Erythroblast (primary cell): ENCODE measurements around the gene CCSER2.
"Not testable (repeated sequence)": the region's sequence is repeated elsewhere in the genome, so short reads cannot be mapped to it uniquely, and the experiment has no call there.

Experiments used
- DNase-seq, 2 experiments: peaks; one replicate each; lab custom pipeline; 2025; lab: John Stamatoyannopoulos, UW
- GATA1 ChIP-seq: IDR thresholded peaks from 2 replicates; pipeline ENCODE4 v1.6.1; 2011; ENCODE audit warnings: low read depth, mild to moderate bottlenecking, control low read depth, low read length, moderate library complexity
- POLR2A ChIP-seq: IDR thresholded peaks from 2 replicates; pipeline ENCODE4 v1.6.1; 2011; ENCODE audit warnings: mild to moderate bottlenecking, low read length

Gene CCSER2, protein sequence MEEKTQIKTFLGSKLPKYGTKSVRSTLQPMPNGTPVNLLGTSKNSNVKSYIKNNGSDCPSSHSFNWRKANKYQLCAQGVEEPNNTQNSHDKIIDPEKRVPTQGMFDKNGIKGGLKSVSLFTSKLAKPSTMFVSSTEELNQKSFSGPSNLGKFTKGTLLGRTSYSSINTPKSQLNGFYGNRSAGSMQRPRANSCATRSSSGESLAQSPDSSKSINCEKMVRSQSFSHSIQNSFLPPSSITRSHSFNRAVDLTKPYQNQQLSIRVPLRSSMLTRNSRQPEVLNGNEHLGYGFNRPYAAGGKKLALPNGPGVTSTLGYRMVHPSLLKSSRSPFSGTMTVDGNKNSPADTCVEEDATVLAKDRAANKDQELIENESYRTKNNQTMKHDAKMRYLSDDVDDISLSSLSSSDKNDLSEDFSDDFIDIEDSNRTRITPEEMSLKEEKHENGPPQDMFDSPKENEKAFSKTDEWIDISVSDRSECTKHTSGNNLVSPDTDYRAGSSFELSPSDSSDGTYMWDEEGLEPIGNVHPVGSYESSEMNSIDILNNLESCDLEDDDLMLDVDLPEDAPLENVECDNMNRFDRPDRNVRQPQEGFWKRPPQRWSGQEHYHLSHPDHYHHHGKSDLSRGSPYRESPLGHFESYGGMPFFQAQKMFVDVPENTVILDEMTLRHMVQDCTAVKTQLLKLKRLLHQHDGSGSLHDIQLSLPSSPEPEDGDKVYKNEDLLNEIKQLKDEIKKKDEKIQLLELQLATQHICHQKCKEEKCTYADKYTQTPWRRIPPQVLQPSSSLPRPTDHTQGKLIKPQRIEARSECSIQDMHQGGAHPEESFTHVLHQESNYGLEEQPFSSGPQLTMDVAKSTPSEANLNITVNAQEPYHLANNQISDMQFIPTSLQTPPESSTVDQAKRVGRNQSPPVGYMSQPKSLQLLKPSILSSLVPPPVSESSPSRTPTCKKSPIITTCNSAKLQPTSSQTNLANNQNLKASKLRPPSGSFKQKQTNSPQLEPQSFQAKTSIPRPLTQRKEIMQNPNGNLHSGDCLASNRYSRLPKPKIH

DNA sequence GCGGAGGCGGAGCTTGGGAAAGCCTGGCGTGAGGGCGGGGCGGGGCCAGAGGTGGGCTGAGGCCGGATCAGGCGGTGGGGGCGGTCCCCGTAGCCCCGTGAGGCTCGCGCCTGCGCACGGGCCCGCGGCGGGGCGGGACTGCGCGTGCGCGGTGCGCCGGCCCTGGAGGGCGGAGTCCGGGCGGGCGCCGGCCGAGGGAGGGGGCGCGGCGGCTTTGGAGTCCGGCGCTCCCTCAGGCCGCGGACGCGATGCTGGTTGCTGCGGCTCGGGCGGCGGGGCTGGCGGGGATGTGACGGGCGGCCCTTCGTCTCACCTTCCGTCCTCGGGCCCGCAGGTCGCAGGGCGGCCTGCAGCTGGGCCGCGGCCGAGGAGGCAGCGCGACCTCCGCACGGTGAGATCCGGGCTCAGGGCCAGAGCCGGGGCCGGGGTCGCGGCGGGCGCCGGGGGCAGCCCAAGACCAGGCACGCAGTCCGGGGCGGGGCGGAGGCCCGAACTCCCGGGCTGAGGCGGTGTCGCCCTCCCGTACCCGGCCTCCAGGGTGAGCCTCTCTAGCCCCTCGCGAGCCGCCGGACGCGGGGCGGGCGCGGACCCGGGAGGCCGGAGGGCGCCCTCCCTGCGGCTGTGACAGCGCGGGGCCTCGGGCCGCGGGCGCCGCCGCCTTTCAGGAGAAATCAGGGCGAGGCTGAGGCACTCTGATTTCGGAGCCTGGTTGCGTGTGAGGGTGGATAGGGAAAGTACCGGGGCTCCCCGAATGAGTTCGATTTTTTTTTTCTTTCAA is at the start of gene CCSER2:
Gene CCSER2, plus strand, starts transcription at position 172 of the 778 bp plus-strand sequence. CDS start 42,464 bp downstream, outside the sequence.
- TF ChIP-seq GATA1 (no peak), POLR2A (no peak)
- DNase-seq = peak; percentile 92 to 97

DNA sequence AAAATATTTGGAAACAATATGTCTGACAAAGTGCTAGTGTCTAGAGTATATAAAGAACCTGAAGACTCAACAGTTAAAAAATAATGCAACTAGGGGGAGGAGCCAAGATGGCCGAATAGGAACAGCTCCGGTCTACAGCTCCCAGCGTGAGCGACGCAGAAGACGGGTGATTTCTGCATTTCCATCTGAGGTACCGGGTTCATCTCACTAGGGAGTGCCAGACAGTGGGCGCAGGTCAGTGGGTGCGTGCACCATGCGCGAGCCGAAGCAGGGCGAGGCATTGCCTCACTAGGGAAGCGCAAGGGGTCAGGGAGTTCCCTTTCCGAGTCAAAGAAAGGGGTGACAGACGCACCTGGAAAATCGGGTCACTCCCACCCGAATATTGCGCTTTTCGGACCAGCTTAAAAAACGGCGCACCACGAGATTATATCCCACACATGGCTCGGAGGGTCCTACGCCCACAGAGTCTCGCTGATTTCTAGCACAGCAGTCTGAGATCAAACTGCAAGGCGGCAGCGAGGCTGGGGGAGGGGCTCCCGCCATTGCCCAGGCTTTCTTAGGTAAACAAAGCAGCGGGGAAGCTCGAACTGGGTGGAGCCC is 48.4 kb upstream of the CCSER2 start:
- not testable (repeated sequence) for DNase-seq

DNA sequence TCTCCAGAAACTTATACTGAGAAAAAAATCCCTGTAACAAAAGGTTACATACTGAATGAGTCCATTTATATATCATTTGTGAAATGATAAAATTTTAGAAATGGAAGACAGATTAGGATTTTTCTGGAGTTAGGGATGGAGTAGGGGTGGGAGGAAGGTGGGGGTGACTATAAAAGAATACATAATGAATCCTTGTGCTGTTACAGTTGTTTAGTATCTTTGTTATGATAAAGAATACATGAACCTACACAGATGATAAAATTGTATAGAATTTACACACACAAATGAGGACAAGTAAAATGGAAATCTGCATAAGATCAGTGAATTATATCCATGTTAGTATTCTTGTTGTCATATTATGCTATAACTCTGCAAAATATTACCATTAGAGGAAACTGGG is 41.7 kb upstream of the CCSER2 start:
- no peak for TF ChIP-seq POLR2A
- no peak for TF ChIP-seq GATA1
- DNase-seq = no peak

DNA sequence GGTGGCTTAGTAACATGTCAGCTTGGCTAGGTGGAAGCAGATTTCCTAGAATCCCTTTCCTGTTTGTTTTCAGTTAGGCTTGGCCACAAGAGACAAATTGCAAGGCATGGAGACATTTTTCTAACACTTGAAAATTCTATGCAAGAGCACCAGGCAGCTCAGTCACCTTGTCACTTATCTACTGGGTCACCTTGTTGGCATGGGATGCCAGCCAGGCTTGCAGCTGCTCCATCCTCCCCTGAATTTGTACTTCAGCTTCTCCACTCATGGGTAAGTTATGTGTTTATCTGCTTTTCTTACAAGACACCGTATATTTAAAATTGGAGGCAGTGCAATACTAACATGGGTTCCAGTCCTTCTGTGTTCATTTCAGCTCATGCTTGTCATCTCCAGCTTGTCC is 40.2 kb upstream of the CCSER2 start:
- no peak for TF ChIP-seq GATA1
- TF ChIP-seq POLR2A = no peak
- no peak for DNase-seq

DNA sequence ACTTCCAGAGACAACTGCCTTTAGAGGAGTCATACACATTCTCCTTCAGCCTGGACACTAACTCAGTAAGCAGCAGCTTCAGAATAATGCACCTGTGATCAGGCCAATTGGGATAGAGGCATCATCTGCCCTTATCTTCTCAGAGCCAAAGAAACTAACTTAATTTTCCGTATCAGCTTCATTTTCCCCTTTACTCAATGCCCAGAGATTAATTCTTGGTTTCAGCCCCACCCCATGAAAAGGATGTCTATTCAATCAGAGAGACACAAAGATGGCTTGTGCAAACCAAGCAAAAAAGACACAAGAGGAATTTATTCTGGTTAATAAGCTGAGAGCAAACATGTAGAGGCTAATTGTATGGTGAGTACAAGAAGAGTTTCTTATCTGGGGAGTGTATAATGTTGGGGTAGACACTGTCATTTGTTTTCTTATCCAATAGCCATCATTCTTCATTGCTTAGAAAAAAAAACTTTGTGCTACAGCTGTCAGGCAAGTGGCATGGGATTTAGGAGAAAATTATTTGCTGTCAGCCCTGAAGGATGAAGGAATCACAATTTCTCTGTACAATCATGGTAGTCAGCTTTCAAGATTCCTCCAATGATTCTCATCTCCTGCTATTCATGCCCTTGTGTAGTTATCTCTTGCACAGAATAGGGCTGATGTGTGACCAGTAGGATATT is 38.7 kb upstream of the CCSER2 start:
- DNase-seq = no peak
- TF ChIP-seq GATA1 = no peak
- no peak for TF ChIP-seq POLR2A

DNA sequence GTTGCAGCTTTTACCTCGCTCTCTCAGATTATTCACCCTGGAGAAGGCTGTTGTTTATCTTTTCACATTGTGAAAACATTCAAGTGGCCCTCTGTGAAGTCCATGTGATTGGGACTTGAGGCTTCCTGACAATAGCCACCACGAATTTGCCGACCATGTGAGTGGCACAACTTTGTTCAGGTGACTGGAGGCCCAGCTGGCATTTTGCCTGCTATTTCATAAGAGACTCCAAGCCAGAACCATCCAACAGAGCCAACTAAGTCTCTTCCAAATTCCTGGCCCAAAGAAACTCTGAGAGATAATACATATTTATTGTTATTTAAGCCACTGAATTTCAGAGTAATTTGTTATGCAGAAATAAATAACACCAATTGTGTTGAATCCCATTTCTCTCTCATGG is 38.2 kb upstream of the CCSER2 start:
- no peak for DNase-seq
- TF ChIP-seq POLR2A = no peak
- TF ChIP-seq GATA1 = no peak

DNA sequence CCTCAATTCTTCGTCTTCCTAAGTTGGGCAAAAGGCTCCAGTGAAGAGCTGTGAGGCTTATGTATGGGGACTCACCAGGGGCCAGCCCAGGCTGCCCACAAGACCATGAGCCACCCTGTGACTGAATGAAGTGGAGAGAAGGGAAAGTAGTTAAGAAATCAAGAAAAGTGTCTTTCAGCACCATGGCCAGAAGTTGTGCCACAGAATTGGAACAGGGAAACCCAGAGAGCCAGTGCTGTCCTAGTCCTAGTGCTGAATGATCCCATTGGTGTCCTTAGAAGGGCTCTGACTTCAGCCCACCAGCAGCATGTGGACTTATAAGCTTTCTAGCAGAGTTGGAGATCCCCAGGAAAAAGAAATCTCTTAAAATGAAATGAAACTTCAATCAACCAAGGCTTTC is 37.0 kb upstream of the CCSER2 start:
- DNase-seq = peak in 1 of 2 experiments; percentile 6
- TF ChIP-seq POLR2A (no peak), GATA1 (no peak)

DNA sequence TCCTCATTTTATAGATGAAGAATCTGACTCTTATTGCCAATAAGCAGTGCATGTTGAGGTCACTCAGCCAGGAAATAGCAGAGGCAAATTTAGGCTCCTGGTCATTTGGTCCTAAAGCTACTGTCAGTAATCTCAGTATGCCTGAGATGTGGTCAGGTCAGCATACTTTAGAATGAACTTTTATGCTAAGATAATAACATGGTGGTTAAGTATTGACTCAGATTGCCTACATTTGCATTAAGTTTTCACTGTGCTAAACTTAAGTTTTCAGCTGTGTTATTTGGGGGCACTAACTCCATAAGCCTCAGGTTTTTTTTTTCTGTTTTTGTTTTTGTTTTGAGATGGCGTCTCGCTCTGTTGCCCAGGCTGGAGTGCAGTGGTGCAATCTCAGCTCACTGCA is 35.9 kb upstream of the CCSER2 start:
- no peak for DNase-seq
- TF ChIP-seq GATA1 (no peak), POLR2A (no peak)

DNA sequence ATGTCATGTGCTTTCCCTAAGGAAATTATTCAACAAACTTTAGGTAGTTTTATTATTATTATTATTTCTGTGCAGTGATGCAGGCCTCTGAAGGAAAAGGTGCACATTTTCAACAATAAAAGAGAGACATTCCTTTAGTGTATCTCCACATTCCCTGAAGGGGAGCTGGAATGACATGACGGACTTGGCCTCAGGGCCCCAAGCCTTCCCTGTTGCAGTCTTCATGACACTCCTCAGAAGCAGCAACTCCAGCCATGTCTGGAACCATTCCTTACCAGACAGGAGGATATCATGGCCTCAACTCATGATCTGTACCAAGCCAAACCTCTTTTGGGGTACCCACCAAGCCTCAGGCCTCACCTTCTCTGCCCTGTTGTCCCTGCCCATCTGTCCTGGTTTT is 35.2 kb upstream of the CCSER2 start:
- no peak for TF ChIP-seq GATA1
- no peak for TF ChIP-seq POLR2A
- DNase-seq = no peak

DNA sequence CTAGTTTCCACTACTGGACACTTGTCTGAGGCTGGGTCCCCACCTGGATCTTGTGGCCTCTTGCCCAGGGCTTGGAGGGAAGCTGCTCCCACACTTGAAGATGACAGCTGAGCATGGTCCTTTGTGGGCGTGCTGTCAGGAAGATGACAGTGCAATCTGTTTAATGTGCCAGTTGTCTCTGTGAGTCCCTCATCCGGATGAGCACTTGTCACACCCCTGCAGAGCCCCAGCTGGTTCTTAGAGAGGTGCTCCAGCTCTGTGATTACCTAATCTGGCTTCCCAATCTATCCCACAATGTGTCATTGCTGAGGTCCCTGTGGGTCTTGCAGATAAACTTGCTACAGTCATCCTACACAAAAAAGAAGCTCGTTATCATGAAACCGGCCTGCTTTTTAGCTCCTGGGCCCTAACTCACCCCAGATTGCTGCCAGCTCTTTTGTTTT is 34.8 kb upstream of the CCSER2 start:
- no peak for TF ChIP-seq POLR2A
- no peak for TF ChIP-seq GATA1
- peak; percentile 15 to 46 for DNase-seq

DNA sequence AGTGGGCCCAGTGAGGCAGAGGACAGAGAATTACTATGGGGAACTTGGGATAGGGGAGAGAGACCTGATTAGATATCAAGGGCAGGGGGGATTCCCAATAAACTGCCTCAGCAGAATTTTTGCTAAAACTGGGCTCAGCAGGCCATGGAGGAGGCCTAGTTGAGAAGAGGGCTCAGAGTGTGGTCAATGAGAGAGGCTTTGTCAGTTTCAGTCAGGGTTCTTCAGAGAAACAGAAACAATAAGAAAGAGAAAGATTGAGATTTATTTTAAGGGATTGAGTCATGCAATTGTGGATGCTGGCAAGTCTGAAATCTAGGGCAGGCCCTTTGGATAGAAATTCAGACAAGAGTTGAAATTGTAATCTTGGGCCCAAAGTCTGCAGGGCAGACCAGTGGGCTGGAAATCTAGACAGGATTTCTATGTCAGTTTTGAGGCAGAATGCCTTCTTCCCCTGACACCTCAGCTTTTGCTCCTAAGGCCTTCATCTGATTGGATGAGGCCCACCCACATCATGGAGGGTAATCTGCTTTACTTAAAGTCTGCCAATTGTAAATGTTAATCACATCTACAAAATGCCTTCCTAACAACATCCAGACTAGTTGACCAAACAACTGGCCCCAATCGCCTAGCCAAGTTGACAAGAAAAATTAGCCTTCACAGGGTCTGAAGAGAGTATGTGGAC is 33.5 kb upstream of the CCSER2 start:
- DNase-seq = no peak
- TF ChIP-seq POLR2A = no peak

DNA sequence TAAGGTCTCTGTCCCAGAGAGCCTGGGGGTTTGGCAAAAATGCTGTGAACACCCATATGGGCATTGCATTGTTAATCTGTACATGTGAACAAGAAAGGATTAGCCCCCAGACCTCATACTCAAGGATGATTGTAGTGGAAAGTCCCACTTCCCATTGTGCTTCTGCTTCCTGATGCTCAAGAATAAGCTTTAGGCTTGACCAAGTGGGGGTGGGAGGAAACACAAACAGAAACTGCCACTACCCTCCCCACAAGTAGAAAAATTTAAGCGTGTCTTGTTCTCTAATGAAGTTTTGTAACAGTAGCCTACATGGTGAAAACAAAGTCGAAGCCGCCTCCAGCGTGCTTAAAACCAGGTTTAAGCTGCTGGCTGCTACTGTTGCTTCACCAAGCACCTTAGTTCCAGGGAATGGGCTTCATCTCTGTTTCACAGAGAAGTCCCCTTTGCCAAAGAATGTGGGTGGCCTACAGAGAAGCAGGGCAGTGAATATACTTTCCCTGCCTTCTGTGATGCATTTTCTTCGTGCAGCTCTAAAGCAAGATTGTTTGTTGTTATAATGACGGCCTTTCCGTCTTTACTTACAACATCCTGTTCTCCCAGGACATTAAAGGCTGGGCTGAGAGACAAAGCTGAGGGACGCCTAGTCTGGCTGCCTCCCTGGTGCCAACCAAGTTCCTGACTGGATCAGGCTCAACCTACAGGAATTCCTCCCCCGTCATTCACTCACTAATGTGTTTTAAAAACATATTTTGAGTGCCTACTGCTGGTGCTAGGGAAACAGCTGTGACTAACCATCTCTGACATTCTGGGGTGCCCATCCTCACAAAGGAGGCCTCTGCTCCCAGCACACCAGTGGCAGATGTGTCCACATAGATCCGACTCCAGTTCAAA is 32.1 kb upstream of the CCSER2 start:
- no peak for DNase-seq
- no peak for TF ChIP-seq POLR2A
- no peak for TF ChIP-seq GATA1
